ACC112 (cell line): Measurements from ENCODE around the gene OTX1.

Experiments
- H2AFZ ChIP-seq: fragments of 200-600 bp; sonication (generic); one replicate; pipeline ENCODE4 v1.6.0; 2017; ENCODE audit warnings: antibody characterized with exemption, low read length; ENCODE audit not compliant: unreplicated experiment
- H3K27ac ChIP-seq: fragments of 200-600 bp; sonication (generic); 2 replicates; pipeline ENCODE4 v1.5.1; 2014; ENCODE audit warnings: low read depth, mild to moderate bottlenecking, antibody characterized with exemption, low read length, moderate library complexity
- H3K27me3 ChIP-seq: fragments of 200-600 bp; sonication (generic); 2 replicates; pipeline ENCODE4 v1.6.1; 2014; ENCODE audit warnings: mild to moderate bottlenecking, antibody characterized with exemption, low read length, moderate library complexity, mixed read lengths; ENCODE audit not compliant: insufficient read depth
- H3K36me3 ChIP-seq: fragments of 200-600 bp; sonication (generic); 2 replicates; pipeline ENCODE4 v1.6.1; 2016; ENCODE audit warnings: mild to moderate bottlenecking, antibody characterized with exemption, low read length, moderate library complexity, mixed read lengths; ENCODE audit not compliant: insufficient read depth
- H3K4me1 ChIP-seq: fragments of 200-600 bp; sonication (generic); one replicate; pipeline ENCODE4 v1.6.1; 2016; ENCODE audit warnings: low read length, mixed read lengths; ENCODE audit not compliant: insufficient read depth, unreplicated experiment, control insufficient read depth
- H3K4me3 ChIP-seq: fragments of 200-600 bp; sonication (generic); 2 replicates; pipeline ENCODE4 v1.5.1; 2014; ENCODE audit warnings: mild to moderate bottlenecking, low read depth, low read length
- H3K79me2 ChIP-seq: fragments of 200-600 bp; sonication (generic); one replicate; pipeline ENCODE4 v1.6.0; 2016; ENCODE audit warnings: low read length; ENCODE audit not compliant: control insufficient read depth, unreplicated experiment, insufficient read depth

OTX1 gene

GRCh38 chr2:63086687-63087086 is 36.1 kb downstream of the OTX1 start:
- peaks cover 29% of the 10 kb centered on the region for H3K27me3 ChIP-seq
- no peaks in the 10 kb centered on the region for H3K4me1 ChIP-seq
- H2AFZ ChIP-seq, result no peak overlapping the region
- no peak overlapping the region for H3K4me3 ChIP-seq
- no peaks in the 10 kb centered on the region for H3K36me3 ChIP-seq
- no peaks in the 10 kb centered on the region for H3K79me2 ChIP-seq
- H3K27ac ChIP-seq, result no peak overlapping the region

- H3K79me2 ChIP-seq, result no peaks in the 10 kb centered on the region
- H3K27ac ChIP-seq, result no peak overlapping the region
- 0 out of 2 replicates have a peak, but pooled peaks cover under 1% of the 10 kb centered on the region for H3K27me3 ChIP-seq
- H3K4me3 ChIP-seq, result no peak overlapping the region
- H2AFZ ChIP-seq, result no peak overlapping the region
- H3K4me1 ChIP-seq, result no peaks in the 10 kb centered on the region
- no peaks in the 10 kb centered on the region for H3K36me3 ChIP-seq
Observed at GRCh38 chr2:63092401-63092800, 41.8 kb downstream of the OTX1 start.

- Histone ChIP-seq H3K36me3 (no peaks in the 10 kb centered on the region), H2AFZ (no peak overlapping the region), H3K4me3 (no peak overlapping the region), H3K27ac (no peak overlapping the region), H3K27me3 (no peaks in the 10 kb centered on the region), H3K79me2 (no peaks in the 10 kb centered on the region), H3K4me1 (no peaks in the 10 kb centered on the region)
Observed at GRCh38 chr2:63092857-63093256, 42.2 kb downstream of the OTX1 start.

GRCh38 chr2:63093502-63093901 is 42.9 kb downstream of the OTX1 start:
- H3K79me2 ChIP-seq, result no peaks in the 10 kb centered on the region
- H3K4me1 ChIP-seq, result no peaks in the 10 kb centered on the region
- no peaks in the 10 kb centered on the region for H3K36me3 ChIP-seq
- no peak overlapping the region for H2AFZ ChIP-seq
- no peak overlapping the region for H3K27ac ChIP-seq
- no peaks in the 10 kb centered on the region for H3K27me3 ChIP-seq
- no peak overlapping the region for H3K4me3 ChIP-seq

DNA sequence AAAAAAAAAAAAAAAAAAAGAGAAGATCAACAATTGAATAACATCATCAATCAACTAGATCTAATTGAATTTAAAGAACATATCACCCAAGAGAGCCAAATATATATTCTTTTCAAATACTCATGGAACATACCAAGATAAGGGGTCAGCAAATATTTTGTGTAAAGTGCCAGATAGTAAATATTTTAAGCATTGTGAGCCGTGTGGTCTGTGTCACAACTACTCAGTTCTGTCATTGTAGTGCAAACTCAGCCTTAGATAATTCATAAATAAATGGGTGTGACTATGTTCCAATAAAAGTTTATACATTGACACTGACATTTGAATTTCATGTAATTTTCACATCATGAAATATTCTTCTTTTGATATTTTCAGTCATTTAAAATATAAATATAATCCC is 45.9 kb downstream of the OTX1 start:
- Histone ChIP-seq H3K36me3 (no peaks in the 10 kb centered on the region), H3K4me1 (no peaks in the 10 kb centered on the region), H2AFZ (no peak overlapping the region), H3K79me2 (no peaks in the 10 kb centered on the region), H3K27me3 (peaks cover 5% of the 10 kb centered on the region; the same call in 1 of the 2 replicates), H3K4me3 (no peak overlapping the region), H3K27ac (no peak overlapping the region)

GRCh38 chr2:63099032-63099431 is 48.4 kb downstream of the OTX1 start:
- Histone ChIP-seq H3K36me3 (no peaks in the 10 kb centered on the region), H3K79me2 (no peaks in the 10 kb centered on the region), H3K4me1 (no peaks in the 10 kb centered on the region), H3K27ac (no peak overlapping the region), H3K27me3 (peaks cover 8% of the 10 kb centered on the region; the same call in 1 of the 2 replicates), H3K4me3 (no peak overlapping the region), H2AFZ (no peak overlapping the region)

DNA sequence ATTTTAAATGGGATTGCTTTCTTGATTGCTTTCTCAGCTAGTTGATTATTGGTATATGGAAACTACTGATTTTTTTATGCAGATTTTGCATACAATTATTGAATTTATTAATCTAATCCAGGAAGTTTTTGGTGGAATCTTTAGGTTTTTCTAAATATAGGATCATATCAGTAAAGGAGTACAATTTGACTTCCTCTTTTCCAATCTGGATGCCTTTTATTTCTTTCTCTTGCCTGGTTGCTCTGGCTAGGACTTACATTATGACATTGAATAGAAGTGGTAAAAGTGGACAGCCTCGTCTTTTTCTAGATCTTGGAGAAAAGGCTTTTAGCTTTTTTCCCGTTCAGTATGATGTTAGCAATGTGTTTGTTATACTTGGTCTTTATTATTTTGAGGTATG is 51.3 kb downstream of the OTX1 start:
- H2AFZ ChIP-seq, result no peak overlapping the region
- H3K4me1 ChIP-seq, result no peaks in the 10 kb centered on the region
- H3K27ac ChIP-seq, result no peak overlapping the region
- no peaks in the 10 kb centered on the region for H3K79me2 ChIP-seq
- H3K36me3 ChIP-seq, result no peaks in the 10 kb centered on the region
- peaks cover 8% of the 10 kb centered on the region; the same call in 1 of the 2 replicates for H3K27me3 ChIP-seq
- H3K4me3 ChIP-seq, result no peak overlapping the region

- no peaks in the 10 kb centered on the region for H3K4me1 ChIP-seq
- H3K79me2 ChIP-seq, result no peaks in the 10 kb centered on the region
- no peak overlapping the region for H3K27ac ChIP-seq
- H2AFZ ChIP-seq, result no peak overlapping the region
- H3K36me3 ChIP-seq, result no peaks in the 10 kb centered on the region
- H3K27me3 ChIP-seq, result peaks cover 8% of the 10 kb centered on the region; the same call in 1 of the 2 replicates
- H3K4me3 ChIP-seq, result no peak overlapping the region
Observed at GRCh38 chr2:63104482-63104881, 53.9 kb downstream of the OTX1 start.
